HepG2 (cell line): ENCODE results near the gene ADAD2.

Source experiments
- ARNT ChIP-seq: fragments of 450-650 bp; IDR thresholded peaks from 2 replicates; pipeline ENCODE4 v1.6.1; 2017
- PTBP1 ChIP-seq: fragments of 200-400 bp; formaldehyde crosslinking; IDR thresholded peaks from 2 replicates; pipeline ENCODE4 v1.6.1; 2018; ENCODE audit warnings: low read length, low read depth; ENCODE audit not compliant: poor library complexity, severe bottlenecking
- RBAK ChIP-seq: sonication (generic); formaldehyde crosslinking; IDR thresholded peaks from 2 replicates; pipeline ENCODE4 v1.5.1; 2020; ENCODE audit warnings: mild to moderate bottlenecking, missing genetic modification reagents
- STAG1 ChIP-seq: sonication (generic); formaldehyde crosslinking; IDR thresholded peaks from 2 replicates; pipeline ENCODE4 v1.4.0; 2020; ENCODE audit warnings: missing genetic modification reagents
- TBP ChIP-seq: sonication (generic); formaldehyde crosslinking; IDR thresholded peaks from 2 replicates; pipeline ENCODE4 v1.5.0; 2020; ENCODE audit warnings: missing genetic modification reagents
- ZBTB2 ChIP-seq: sonication (generic); formaldehyde crosslinking; IDR thresholded peaks from 2 replicates; pipeline ENCODE4 v1.8.0; 2022; ENCODE audit warnings: low read depth, missing genetic modification reagents
- ZNF501 ChIP-seq: sonication (generic); formaldehyde crosslinking; IDR thresholded peaks from 2 replicates; pipeline ENCODE4 v1.5.1; 2020; ENCODE audit warnings: mild to moderate bottlenecking, moderate library complexity, missing genetic modification reagents
- TF ChIP-seq, protein P1 (sequence below): sonication (generic); formaldehyde crosslinking; IDR thresholded peaks from 2 replicates; pipeline ENCODE4 v1.5.0; 2020; ENCODE audit warnings: mild to moderate bottlenecking, missing genetic modification reagents, moderate library complexity

- TF ChIP-seq ARNT (no peak), TBP (CRISPR knock-in tag) (no peak), STAG1 (CRISPR knock-in tag) (no peak), ZNF501 (CRISPR knock-in tag) (no peak), PTBP1 (no peak), RBAK (CRISPR knock-in tag) (no peak), ZBTB2 (no peak)
- TF ChIP-seq, protein P1, sequence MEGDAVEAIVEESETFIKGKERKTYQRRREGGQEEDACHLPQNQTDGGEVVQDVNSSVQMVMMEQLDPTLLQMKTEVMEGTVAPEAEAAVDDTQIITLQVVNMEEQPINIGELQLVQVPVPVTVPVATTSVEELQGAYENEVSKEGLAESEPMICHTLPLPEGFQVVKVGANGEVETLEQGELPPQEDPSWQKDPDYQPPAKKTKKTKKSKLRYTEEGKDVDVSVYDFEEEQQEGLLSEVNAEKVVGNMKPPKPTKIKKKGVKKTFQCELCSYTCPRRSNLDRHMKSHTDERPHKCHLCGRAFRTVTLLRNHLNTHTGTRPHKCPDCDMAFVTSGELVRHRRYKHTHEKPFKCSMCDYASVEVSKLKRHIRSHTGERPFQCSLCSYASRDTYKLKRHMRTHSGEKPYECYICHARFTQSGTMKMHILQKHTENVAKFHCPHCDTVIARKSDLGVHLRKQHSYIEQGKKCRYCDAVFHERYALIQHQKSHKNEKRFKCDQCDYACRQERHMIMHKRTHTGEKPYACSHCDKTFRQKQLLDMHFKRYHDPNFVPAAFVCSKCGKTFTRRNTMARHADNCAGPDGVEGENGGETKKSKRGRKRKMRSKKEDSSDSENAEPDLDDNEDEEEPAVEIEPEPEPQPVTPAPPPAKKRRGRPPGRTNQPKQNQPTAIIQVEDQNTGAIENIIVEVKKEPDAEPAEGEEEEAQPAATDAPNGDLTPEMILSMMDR (CRISPR knock-in tag), result no peak
Measured at GRCh38 chr16:84223456-84223855, 32.5 kb downstream of the ADAD2 start.
